IPS-18a (cell line): ENCODE measurements around the gene SEMA6C.

Experiments
- H3K27ac ChIP-seq: one replicate; pipeline ENCODE4 v1.5.1; 2013; ENCODE audit warnings: low read length
- H3K27me3 ChIP-seq: one replicate; pipeline ENCODE4 v1.6.1; 2013; ENCODE audit warnings: mild to moderate bottlenecking, low read length; ENCODE audit not compliant: control insufficient read depth, insufficient read depth
- H3K36me3 ChIP-seq: one replicate; pipeline ENCODE4 v1.6.1; 2013; ENCODE audit warnings: low read depth, low read length; ENCODE audit not compliant: control insufficient read depth
- H3K4me1 ChIP-seq: one replicate; pipeline ENCODE4 v1.6.1; 2013; ENCODE audit warnings: low read depth, low read length; ENCODE audit not compliant: control insufficient read depth
- H3K4me3 ChIP-seq: one replicate; pipeline ENCODE4 v1.5.1; 2013; ENCODE audit warnings: low read length
- H3K9ac ChIP-seq: one replicate; pipeline ENCODE4 v1.6.1; 2013; ENCODE audit warnings: mild to moderate bottlenecking, low read length, moderate library complexity
- H3K9me3 ChIP-seq: one replicate; pipeline ENCODE4 v1.6.1; 2013; ENCODE audit warnings: low read depth, low read length; ENCODE audit not compliant: control insufficient read depth

The SEMA6C gene

GRCh38 chr1:151134991-151135390, 11.4 kb downstream of the SEMA6C start:
- Histone ChIP-seq H3K9ac (no peak overlapping the region), H3K27ac (no peak overlapping the region), H3K9me3 (no peaks in the 10 kb centered on the region), H3K36me3 (peaks cover 28% of the 10 kb centered on the region), H3K4me3 (no peak overlapping the region), H3K27me3 (peaks cover 35% of the 10 kb centered on the region), H3K4me1 (no peaks in the 10 kb centered on the region)

GRCh38 chr1:151134396-151134795, 12.0 kb downstream of the SEMA6C start:
- Histone ChIP-seq H3K9ac (no peak overlapping the region), H3K27me3 (peaks cover 35% of the 10 kb centered on the region), H3K9me3 (no peaks in the 10 kb centered on the region), H3K27ac (no peak overlapping the region), H3K4me3 (no peak overlapping the region), H3K4me1 (no peaks in the 10 kb centered on the region), H3K36me3 (peaks cover 25% of the 10 kb centered on the region)

GRCh38 chr1:151133018-151133806, 13.2 kb downstream of the SEMA6C start:
- Histone ChIP-seq H3K36me3 (peaks cover 22% of the 10 kb centered on the region), H3K4me3 (peak overlapping the region; percentile 61), H3K27me3 (peaks cover 35% of the 10 kb centered on the region), H3K9me3 (no peaks in the 10 kb centered on the region), H3K9ac (no peak overlapping the region), H3K4me1 (peaks cover 4% of the 10 kb centered on the region), H3K27ac (no peak overlapping the region)

GRCh38 chr1:151132335-151133017, 14.0 kb downstream of the SEMA6C start:
- no peak overlapping the region for H3K27ac ChIP-seq
- H3K36me3 ChIP-seq: peaks cover 22% of the 10 kb centered on the region
- H3K9ac ChIP-seq: peak overlapping the region; percentile 48
- H3K27me3 ChIP-seq: peaks cover 35% of the 10 kb centered on the region
- H3K4me3 ChIP-seq: peak overlapping the region; percentile 61
- peaks cover 4% of the 10 kb centered on the region for H3K4me1 ChIP-seq
- no peaks in the 10 kb centered on the region for H3K9me3 ChIP-seq

- Histone ChIP-seq H3K27ac (no peak overlapping the region), H3K27me3 (peaks cover 35% of the 10 kb centered on the region), H3K9ac (peak overlapping the region; percentile 48), H3K4me3 (peak overlapping the region; percentile 61), H3K4me1 (peaks cover 4% of the 10 kb centered on the region), H3K36me3 (peaks cover 21% of the 10 kb centered on the region), H3K9me3 (no peaks in the 10 kb centered on the region)
These were observed 14.6 kb downstream of the SEMA6C start for GRCh38 chr1:151131701-151132334.

- Histone ChIP-seq H3K9me3 (no peaks in the 10 kb centered on the region), H3K27me3 (peaks cover 35% of the 10 kb centered on the region), H3K9ac (peak overlapping the region; percentile 48), H3K36me3 (peaks cover 15% of the 10 kb centered on the region), H3K27ac (no peak overlapping the region), H3K4me1 (peaks cover 4% of the 10 kb centered on the region), H3K4me3 (peak overlapping the region; percentile 61)
These were observed 15.3 kb downstream of the SEMA6C start for GRCh38 chr1:151130987-151131586.

GRCh38 chr1:151128800-151129199, 17.6 kb downstream of the SEMA6C start:
- H3K27me3 ChIP-seq: peaks cover 31% of the 10 kb centered on the region
- no peaks in the 10 kb centered on the region for H3K9me3 ChIP-seq
- H3K36me3 ChIP-seq: no peaks in the 10 kb centered on the region
- H3K9ac ChIP-seq: no peak overlapping the region
- H3K4me3 ChIP-seq: no peak overlapping the region
- peaks cover 11% of the 10 kb centered on the region for H3K4me1 ChIP-seq
- no peak overlapping the region for H3K27ac ChIP-seq

GRCh38 chr1:151124763-151125403, 21.5 kb downstream of the SEMA6C start:
- no peaks in the 10 kb centered on the region for H3K36me3 ChIP-seq
- H3K4me1 ChIP-seq: peaks cover 11% of the 10 kb centered on the region
- no peak overlapping the region for H3K27ac ChIP-seq
- H3K9me3 ChIP-seq: no peaks in the 10 kb centered on the region
- no peak overlapping the region for H3K4me3 ChIP-seq
- no peaks in the 10 kb centered on the region for H3K27me3 ChIP-seq
- no peak overlapping the region for H3K9ac ChIP-seq

GRCh38 chr1:151113877-151114276, 32.6 kb downstream of the SEMA6C start:
- no peaks in the 10 kb centered on the region for H3K4me1 ChIP-seq
- H3K4me3 ChIP-seq: no peak overlapping the region
- H3K9ac ChIP-seq: no peak overlapping the region
- H3K36me3 ChIP-seq: no peaks in the 10 kb centered on the region
- H3K9me3 ChIP-seq: no peaks in the 10 kb centered on the region
- no peaks in the 10 kb centered on the region for H3K27me3 ChIP-seq
- no peak overlapping the region for H3K27ac ChIP-seq

GRCh38 chr1:151108331-151108730, 38.1 kb downstream of the SEMA6C start:
- no peaks in the 10 kb centered on the region for H3K4me1 ChIP-seq
- H3K9ac ChIP-seq: no peak overlapping the region
- no peaks in the 10 kb centered on the region for H3K36me3 ChIP-seq
- no peak overlapping the region for H3K4me3 ChIP-seq
- no peaks in the 10 kb centered on the region for H3K27me3 ChIP-seq
- no peaks in the 10 kb centered on the region for H3K9me3 ChIP-seq
- no peak overlapping the region for H3K27ac ChIP-seq

GRCh38 chr1:151106894-151107293, 39.5 kb downstream of the SEMA6C start:
- Histone ChIP-seq H3K36me3 (no peaks in the 10 kb centered on the region), H3K4me1 (no peaks in the 10 kb centered on the region), H3K4me3 (no peak overlapping the region), H3K27ac (no peak overlapping the region), H3K27me3 (no peaks in the 10 kb centered on the region), H3K9me3 (no peaks in the 10 kb centered on the region), H3K9ac (no peak overlapping the region)
